BJ (cell line): ENCODE data around the gene PAN2. TPM values are rescaled to one million over a fixed set of nuclear protein-coding genes. Genes with fewer than 3 reads are reported as not detected.

Source experiments
- CTCF ChIA-PET: fragments of 350-600 bp; formaldehyde crosslinking; extraction: SDS; loops from one replicate; lab custom pipeline; 2021; ENCODE audit warnings: antibody characterized with exemption, inconsistent platforms; lab: Yijun Ruan, JAX
- POLR2A ChIA-PET: fragments of 300-600 bp; sonication (Branson Sonifier 250); formaldehyde crosslinking; extraction: SDS; loops from one replicate; lab custom pipeline; 2021; ENCODE audit warnings: antibody characterized with exemption; lab: Charles Lee
- DNase-seq: peaks from one replicate; pipeline ENCODE4 v3.0.0-alpha.2; 2011; ENCODE audit warnings: low read depth
- H3K27me3 ChIP-seq: 2 replicates; pipeline ENCODE4 v1.6.0; 2011; ENCODE audit warnings: low read length; ENCODE audit not compliant: control insufficient read depth, insufficient read depth
- H3K36me3 ChIP-seq: 2 replicates; pipeline ENCODE4 v1.5.1; 2011; ENCODE audit warnings: low read length; ENCODE audit not compliant: control insufficient read depth, insufficient read depth
- H3K4me3 ChIP-seq: 2 replicates; pipeline ENCODE4 v1.5.1; 2011; ENCODE audit warnings: low read depth, mild to moderate bottlenecking, control low read depth, low read length
- CTCF ChIP-seq: IDR thresholded peaks from 2 replicates; pipeline ENCODE4 v1.5.1; 2011; ENCODE audit warnings: low read depth, mild to moderate bottlenecking, control low read depth, inconsistent platforms, low read length, moderate library complexity; ENCODE audit not compliant: insufficient read depth
- polyA plus RNA-seq: library from polyadenylated mRNA; depleted of rRNA; stranded (reverse); fragments of >200 nt; gene quantifications from 2 replicates; pipeline ENCODE4 v1.2.3, GENCODE V29; 2011

PAN2 gene
- polyA plus RNA-seq, 1 experiment, result 32.3 TPM

- TF ChIP-seq CTCF, result no peak
- Histone ChIP-seq H3K27me3 (peaks cover 1% of the 10 kb centered on the region; the same call in 1 of the 2 replicates), H3K36me3 (no peaks in the 10 kb centered on the region), H3K4me3 (no peak overlapping the region)
- no peak for DNase-seq
- ChIA-PET CTCF (interaction anchor here (2.4 kb wide), 1 partner anchor 88 kb away, joined by 8 read pairs; no protein-coding TSS in a partner anchor), POLR2A (no interaction called here)
These were observed 42.0 kb upstream of the PAN2 start for GRCh38 chr12:56375598-56376434.

GRCh38 chr12:56374726-56375597 lies 41.2 kb upstream of the PAN2 start:
- no peaks in the 10 kb centered on the region for H3K36me3 ChIP-seq
- H3K27me3 ChIP-seq, result peaks cover 1% of the 10 kb centered on the region; the same call in 1 of the 2 replicates
- H3K4me3 ChIP-seq, result no peak overlapping the region
- no peak for TF ChIP-seq CTCF
- DNase-seq, result no peak
- ChIA-PET POLR2A (no interaction called here), CTCF (no interaction called here)

GRCh38 chr12:56373515-56373914 lies 39.7 kb upstream of the PAN2 start:
- TF ChIP-seq CTCF, result no peak
- DNase-seq, result no peak
- Histone ChIP-seq H3K36me3 (no peaks in the 10 kb centered on the region), H3K4me3 (no peak overlapping the region), H3K27me3 (peaks cover 1% of the 10 kb centered on the region; the same call in 1 of the 2 replicates)
- ChIA-PET CTCF (no interaction called here), POLR2A (no interaction called here)

GRCh38 chr12:56366948-56367347 lies 33.1 kb upstream of the PAN2 start:
- ChIA-PET CTCF (no interaction called here), POLR2A (no interaction called here)
- Histone ChIP-seq H3K36me3 (no peaks in the 10 kb centered on the region), H3K27me3 (no peaks in the 10 kb centered on the region), H3K4me3 (no peak overlapping the region)
- DNase-seq, result no peak
- no peak for TF ChIP-seq CTCF
